Upper lobe of right lung (tissue), 1 donor: ENCODE measurements around the gene CAMK2N1. TPM values are rescaled to one million over a fixed set of nuclear protein-coding genes. Genes with fewer than 3 reads are reported as not detected.
A peak's percentile ranks its signal among the peaks of the same experiment; 100 is the strongest.

Experiments
- ATAC-seq: fragments of 200-7000 bp; cut with Tn5 transposase; one replicate; pipeline ENCODE4 v1.9.1; 2020; ENCODE audit warnings: mild to moderate bottlenecking, moderate library complexity
- DNase-seq: peaks from one replicate; pipeline ENCODE4 v3.0.0-alpha.2; 2020
- H3K27ac ChIP-seq: fragments of 200-600 bp; one replicate; pipeline ENCODE4 v1.8.0; 2022
- H3K27me3 ChIP-seq: fragments of 200-600 bp; one replicate; pipeline ENCODE4 v1.8.0; 2022; ENCODE audit warnings: mild to moderate bottlenecking
- H3K36me3 ChIP-seq: fragments of 200-600 bp; one replicate; pipeline ENCODE4 v1.8.0; 2022
- H3K4me1 ChIP-seq: fragments of 200-600 bp; one replicate; pipeline ENCODE4 v1.8.0; 2022
- H3K4me3 ChIP-seq: fragments of 200-600 bp; one replicate; pipeline ENCODE4 v1.8.0; 2022; ENCODE audit warnings: mild to moderate bottlenecking
- H3K9me3 ChIP-seq: fragments of 200-600 bp; one replicate; pipeline ENCODE4 v1.8.0; 2022
- intact Hi-C: fragments of 100-400 bp; cut with DNase I; formaldehyde crosslinking; loops from one replicate; pipeline ENCODE4 v1.11.0; 2022
- total RNA-seq: library from RNA; stranded (reverse); fragmentation: NEBNext Ultra II Directional; extraction: Animal tissue kit (Norgen Biotek cat#: 25700); gene quantifications from one replicate; pipeline ENCODE4 v1.2.1, GENCODE V29; 2021
- TF ChIP-seq, protein P1 (sequence below): fragments of 200-600 bp; IDR thresholded peaks from one replicate; pipeline ENCODE4 v1.8.0; 2022; ENCODE audit warnings: antibody characterized with exemption
- donor health status: DM: no; HTN: yes; CAD: no; lungs with severe emphysema.

The CAMK2N1 gene
- total RNA-seq, 1 donor from 2014 or later = 73.6 TPM

DNA sequence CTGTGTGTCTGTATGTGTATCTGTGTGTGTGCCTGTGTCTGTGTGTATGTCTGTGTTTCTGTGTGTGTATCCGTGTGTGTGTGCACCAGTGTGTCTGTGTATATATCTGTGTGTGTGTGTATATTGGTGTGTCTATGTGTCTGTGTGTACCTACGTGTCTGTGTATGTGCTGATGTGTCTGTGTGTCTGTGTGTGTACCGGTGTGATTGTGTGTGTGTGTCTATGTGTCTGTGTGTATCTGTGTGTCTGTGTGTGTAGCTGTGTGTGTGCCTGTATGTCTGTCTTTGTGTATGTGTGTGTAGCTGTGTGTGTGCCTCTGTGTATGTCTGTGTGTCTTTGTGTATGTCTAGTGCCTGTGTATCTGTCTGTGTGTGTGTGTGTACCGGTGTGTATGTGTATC, 32.0 kb downstream of the CAMK2N1 start:
- H3K27ac ChIP-seq = no peak overlapping the region
- ATAC-seq (no peak), DNase-seq (no peak)
- no peaks in the 10 kb centered on the region for H3K9me3 ChIP-seq
- no peaks in the 10 kb centered on the region for H3K4me1 ChIP-seq
- H3K4me3 ChIP-seq = no peak overlapping the region
- TF ChIP-seq, protein P1, sequence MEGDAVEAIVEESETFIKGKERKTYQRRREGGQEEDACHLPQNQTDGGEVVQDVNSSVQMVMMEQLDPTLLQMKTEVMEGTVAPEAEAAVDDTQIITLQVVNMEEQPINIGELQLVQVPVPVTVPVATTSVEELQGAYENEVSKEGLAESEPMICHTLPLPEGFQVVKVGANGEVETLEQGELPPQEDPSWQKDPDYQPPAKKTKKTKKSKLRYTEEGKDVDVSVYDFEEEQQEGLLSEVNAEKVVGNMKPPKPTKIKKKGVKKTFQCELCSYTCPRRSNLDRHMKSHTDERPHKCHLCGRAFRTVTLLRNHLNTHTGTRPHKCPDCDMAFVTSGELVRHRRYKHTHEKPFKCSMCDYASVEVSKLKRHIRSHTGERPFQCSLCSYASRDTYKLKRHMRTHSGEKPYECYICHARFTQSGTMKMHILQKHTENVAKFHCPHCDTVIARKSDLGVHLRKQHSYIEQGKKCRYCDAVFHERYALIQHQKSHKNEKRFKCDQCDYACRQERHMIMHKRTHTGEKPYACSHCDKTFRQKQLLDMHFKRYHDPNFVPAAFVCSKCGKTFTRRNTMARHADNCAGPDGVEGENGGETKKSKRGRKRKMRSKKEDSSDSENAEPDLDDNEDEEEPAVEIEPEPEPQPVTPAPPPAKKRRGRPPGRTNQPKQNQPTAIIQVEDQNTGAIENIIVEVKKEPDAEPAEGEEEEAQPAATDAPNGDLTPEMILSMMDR = no peak
- H3K27me3 ChIP-seq = peaks cover 8% of the 10 kb centered on the region
- intact Hi-C loops = no loop called here
- no peaks in the 10 kb centered on the region for H3K36me3 ChIP-seq

DNA sequence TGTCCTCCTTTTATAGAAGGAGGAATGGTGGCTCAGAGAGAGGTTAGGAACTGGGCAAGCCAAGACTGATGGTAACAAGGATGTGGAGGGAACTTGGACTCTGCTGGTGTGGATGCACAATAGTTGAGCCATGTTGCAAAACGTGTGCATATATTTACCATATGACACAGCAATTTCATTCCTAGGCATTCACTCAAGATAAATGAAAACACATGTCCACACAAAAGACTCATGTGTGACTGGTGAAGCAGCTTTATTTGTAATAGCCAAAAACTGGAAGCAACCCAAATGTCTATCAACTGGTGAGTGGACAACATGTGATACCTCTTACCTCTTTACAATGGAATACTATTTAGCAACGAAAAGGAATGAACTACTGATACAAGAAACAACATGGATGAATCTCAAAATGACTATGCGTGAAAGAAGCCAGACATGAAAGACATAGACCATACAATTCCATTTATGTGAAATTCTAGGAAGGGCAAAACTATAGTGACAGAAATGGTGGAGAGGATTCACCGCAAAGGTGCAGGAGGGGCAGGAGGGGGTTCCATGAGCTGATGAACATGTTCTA, 36.2 kb downstream of the CAMK2N1 start:
- no peak overlapping the region for H3K4me3 ChIP-seq
- DNase-seq (no peak), ATAC-seq (no peak)
- H3K27me3 ChIP-seq = no peaks in the 10 kb centered on the region
- intact Hi-C loops = no loop called here
- TF ChIP-seq, protein P1 = no peak
- no peaks in the 10 kb centered on the region for H3K4me1 ChIP-seq
- H3K27ac ChIP-seq = no peak overlapping the region
- H3K9me3 ChIP-seq = no peaks in the 10 kb centered on the region
- H3K36me3 ChIP-seq = no peaks in the 10 kb centered on the region

- H3K4me1 ChIP-seq = no peaks in the 10 kb centered on the region
- intact Hi-C loops = no loop called here
- no peak overlapping the region for H3K4me3 ChIP-seq
- TF ChIP-seq, protein P1 = no peak
- H3K27ac ChIP-seq = no peak overlapping the region
- no peaks in the 10 kb centered on the region for H3K36me3 ChIP-seq
- H3K27me3 ChIP-seq = no peaks in the 10 kb centered on the region
- no peak for ATAC-seq
- no peaks in the 10 kb centered on the region for H3K9me3 ChIP-seq
- DNase-seq = peak; percentile 27
Observed at GRCh38 chr1:20448671-20449071, 37.3 kb downstream of the CAMK2N1 start.

DNA sequence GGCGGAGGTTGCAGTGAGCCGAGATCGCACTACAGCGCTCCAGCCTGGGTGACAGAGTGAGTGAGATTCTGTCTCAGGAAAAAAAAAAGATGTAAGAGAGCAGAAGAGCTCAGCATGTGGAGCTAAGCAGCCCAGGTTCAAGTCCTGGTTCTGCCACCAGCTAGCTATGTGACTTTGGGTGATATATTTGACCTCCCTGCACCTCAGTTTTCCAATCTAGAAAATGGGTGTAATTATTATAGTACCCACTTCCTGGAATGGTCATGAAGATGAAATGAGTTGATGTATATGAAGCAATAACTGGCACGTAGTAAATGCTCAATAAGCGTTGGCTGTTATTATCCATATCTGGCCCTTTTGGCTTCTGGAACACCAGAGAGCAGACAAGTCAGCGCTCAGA, 38.2 kb downstream of the CAMK2N1 start:
- intact Hi-C loops = no loop called here
- ATAC-seq (no peak), DNase-seq (no peak)
- Histone ChIP-seq H3K27ac (no peak overlapping the region), H3K36me3 (no peaks in the 10 kb centered on the region), H3K27me3 (no peaks in the 10 kb centered on the region), H3K4me3 (no peak overlapping the region), H3K4me1 (no peaks in the 10 kb centered on the region), H3K9me3 (no peaks in the 10 kb centered on the region)
- TF ChIP-seq, protein P1 = no peak

DNA sequence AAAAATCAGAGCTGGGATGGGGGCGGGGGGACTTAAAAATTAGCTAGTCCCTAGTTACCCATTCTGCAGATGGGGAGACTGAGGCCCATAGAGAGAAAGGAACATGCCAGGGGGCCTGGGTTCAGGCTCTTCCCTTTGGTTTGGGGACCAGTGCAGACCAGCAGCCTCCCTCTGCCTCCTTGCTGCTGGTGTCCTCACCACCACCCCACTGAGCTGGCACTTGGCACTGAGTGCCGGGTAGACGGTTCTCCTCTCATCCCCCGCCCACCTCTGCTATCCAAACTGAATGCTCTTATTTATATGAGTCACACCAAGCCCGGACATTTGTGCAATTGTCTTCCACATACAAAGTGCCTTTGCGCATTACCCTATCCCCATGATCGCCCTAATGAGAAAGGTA, 39.2 kb downstream of the CAMK2N1 start:
- Histone ChIP-seq H3K27me3 (no peaks in the 10 kb centered on the region), H3K27ac (no peak overlapping the region), H3K9me3 (no peaks in the 10 kb centered on the region), H3K4me3 (no peak overlapping the region), H3K4me1 (no peaks in the 10 kb centered on the region), H3K36me3 (no peaks in the 10 kb centered on the region)
- DNase-seq = peak; percentile 36
- no peak for ATAC-seq
- TF ChIP-seq, protein P1 = no peak
- intact Hi-C loops = no loop called here

DNA sequence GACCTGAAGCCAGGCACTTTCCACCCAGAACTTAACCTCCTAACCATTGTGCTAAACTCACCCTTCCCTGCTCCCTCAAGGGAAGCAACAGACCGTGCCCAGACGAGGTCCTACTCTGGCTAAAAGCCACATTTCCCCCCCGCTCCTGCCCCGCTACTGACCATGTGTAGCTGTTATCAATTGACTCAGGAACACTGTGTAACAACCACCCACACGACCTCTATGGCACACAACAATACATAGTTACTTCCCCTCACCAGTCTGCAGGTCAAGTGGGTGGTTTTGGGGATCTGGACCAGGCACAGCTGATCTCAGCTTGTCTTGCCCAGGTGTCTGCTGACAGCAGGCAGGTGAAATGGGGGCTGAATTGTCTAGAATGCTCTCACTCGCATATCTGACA, 40.1 kb downstream of the CAMK2N1 start:
- no peak overlapping the region for H3K27ac ChIP-seq
- H3K9me3 ChIP-seq = no peaks in the 10 kb centered on the region
- H3K36me3 ChIP-seq = no peaks in the 10 kb centered on the region
- TF ChIP-seq, protein P1 = no peak
- no peak for ATAC-seq
- H3K4me3 ChIP-seq = no peak overlapping the region
- no peaks in the 10 kb centered on the region for H3K4me1 ChIP-seq
- intact Hi-C loops = no loop called here
- no peaks in the 10 kb centered on the region for H3K27me3 ChIP-seq
- peak; percentile 26 for DNase-seq
